HG02642 (cell line): ENCODE measurements around the gene NUMA1.
A peak's percentile ranks its signal among the peaks of the same experiment; 100 is the strongest.

Source experiments
- ATAC-seq: cut with Tn5 transposase; IDR thresholded peaks from one replicate; pipeline ENCODE4 v1.9.1; 2021; ENCODE audit warnings: mild to moderate bottlenecking; ENCODE audit not compliant: unreplicated experiment, poor library complexity

NUMA1 gene

GRCh38 chr11:72102946-72103753 is 22.8 kb upstream of the NUMA1 start, which contains the start of gene LAMTOR1:
TSS of gene LAMTOR1 (minus strand) at chr11:72103297. CDS start at chr11:72103224, 73 bp downstream.
- ATAC-seq, result peak; percentile 93

- no peak for ATAC-seq
Observed at GRCh38 chr11:72102631-72102945, 22.2 kb upstream of the NUMA1 start.

GRCh38 chr11:72102162-72102561 is 21.8 kb upstream of the NUMA1 start:
- no peak for ATAC-seq

- no peak for ATAC-seq
Observed at GRCh38 chr11:72100462-72100861, 20.1 kb upstream of the NUMA1 start.

GRCh38 chr11:72100009-72100408 is 19.7 kb upstream of the NUMA1 start:
- ATAC-seq, result no peak

- ATAC-seq, result no peak
Observed at GRCh38 chr11:72098741-72099140, 18.4 kb upstream of the NUMA1 start.

- peak; percentile 65 for ATAC-seq
Observed at GRCh38 chr11:72091292-72091691, 10.9 kb upstream of the NUMA1 start.

GRCh38 chr11:72088076-72088808 is 7.9 kb upstream of the NUMA1 start:
- ATAC-seq, result no peak

- no peak for ATAC-seq
Observed at GRCh38 chr11:72085621-72086351, 5.4 kb upstream of the NUMA1 start.

- ATAC-seq, result no peak
Observed at GRCh38 chr11:72084965-72085364, 4.6 kb upstream of the NUMA1 start.

GRCh38 chr11:72084076-72084475 is 3.7 kb upstream of the NUMA1 start:
- ATAC-seq, result no peak

GRCh38 chr11:72083414-72083813 is 3.1 kb upstream of the NUMA1 start:
- ATAC-seq, result no peak

GRCh38 chr11:72081821-72082453 is 1.6 kb upstream of the NUMA1 start:
- ATAC-seq, result no peak

- ATAC-seq, result no peak
Observed at GRCh38 chr11:72081184-72081644, 872 bp upstream of the NUMA1 start.

- ATAC-seq, result no peak
Observed at GRCh38 chr11:72079819-72080325, 470 bp downstream of the NUMA1 start.

GRCh38 chr11:72078477-72078876 is 1.9 kb downstream of the NUMA1 start:
- ATAC-seq, result no peak

- ATAC-seq, result no peak
Observed at GRCh38 chr11:72075756-72076155, 4.6 kb downstream of the NUMA1 start.

GRCh38 chr11:72075109-72075508 is 5.2 kb downstream of the NUMA1 start:
- ATAC-seq, result no peak

- ATAC-seq, result no peak
Observed at GRCh38 chr11:72072348-72072747, 8.0 kb downstream of the NUMA1 start.

- ATAC-seq, result no peak
Observed at GRCh38 chr11:72070491-72070890, 9.9 kb downstream of the NUMA1 start.
